Heart right ventricle (tissue), 16 donors: Measurements from ENCODE around the gene MICAL1. TPM values are rescaled to one million over a fixed set of nuclear protein-coding genes. Genes with fewer than 3 reads are reported as not detected.

Experiments used
- ATAC-seq, 8 donors: fragments of 200-7000 bp; cut with Tn5 transposase; one replicate each; pipeline ENCODE4 v1.9.1; 2020; ENCODE audit warnings: mild to moderate bottlenecking in 8 of 8, moderate library complexity in 8 of 8, moderate number of reproducible peaks in 1 of 8
- DNase-seq, 2 donors: peaks; one replicate each; pipeline ENCODE4 v3.0.0-alpha.2; 2020
- H3K27ac ChIP-seq, 10 donors: fragments of 200-600 bp; sonication (generic) in 2 of 10; one replicate each; pipeline versions ENCODE4 v1.5.0 to v1.8.0; 2020 to 2022; ENCODE audit warnings: mild to moderate bottlenecking in 3 of 10
- H3K27me3 ChIP-seq, 7 donors: fragments of 200-600 bp; one replicate each; pipeline ENCODE4 v1.8.0; 2021 to 2022; ENCODE audit warnings: mild to moderate bottlenecking in 2 of 7
- H3K36me3 ChIP-seq, 9 donors: fragments of 200-600 bp; sonication (generic) in 1 of 9; one replicate each; pipeline versions ENCODE4 v1.5.0 to v1.8.0; 2020 to 2022; ENCODE audit warnings: mild to moderate bottlenecking in 2 of 9
- H3K4me1 ChIP-seq, 9 donors: fragments of 200-600 bp; sonication (generic) in 1 of 9; one replicate each; pipeline versions ENCODE4 v1.5.0 to v1.8.0; 2020 to 2022; ENCODE audit warnings: mild to moderate bottlenecking in 4 of 9
- H3K4me3 ChIP-seq, 10 donors: fragments of 200-600 bp; sonication (generic) in 2 of 10; one replicate each; pipeline versions ENCODE4 v1.5.0 to v1.8.0; 2020 to 2022; ENCODE audit warnings: mild to moderate bottlenecking in 7 of 10, moderate library complexity in 2 of 10
- H3K9me3 ChIP-seq, 11 donors: fragments of 200-600 bp in 10 of 11; sonication (generic) in 2 of 11; one replicate each; pipeline versions ENCODE4 v1.5.0 to v1.8.0; 2013 to 2022; ENCODE audit warnings: mild to moderate bottlenecking in 2 of 11, control low read depth in 1 of 11, moderate library complexity in 1 of 11
- CTCF ChIP-seq, 9 donors: fragments of 200-600 bp; sonication (generic) in 2 of 9; IDR thresholded peaks; one replicate each; pipeline versions ENCODE4 v1.5.0 to v1.8.0; 2021 to 2022; ENCODE audit warnings: antibody characterized with exemption in 9 of 9, mild to moderate bottlenecking in 5 of 9, moderate library complexity in 1 of 9
- WGBS, 2 donors: extraction: QIAGEN DNeasy Blood & Tissue Kit; methylation state at CpG; one replicate each; pipeline ENCODE4 v1.1.7; 2013; ENCODE audit warnings: inconsistent platforms in 1 of 2; 5-methylcytosine and 5-hydroxymethylcytosine counted together
- intact Hi-C, 10 donors: fragments of 100-400 bp; cut with DNase I; formaldehyde crosslinking; loops; one replicate each; pipeline versions ENCODE4 v1.11.1 to v1.14.2; 2022
- polyA plus RNA-seq, 2 donors: library from polyadenylated mRNA; stranded (reverse); fragments of 200-250 nt; gene quantifications; one replicate each; pipeline ENCODE4 v1.2.3, GENCODE V29; 2013
- total RNA-seq, 10 donors: library from RNA; stranded (reverse); fragmentation: NEBNext Ultra II Directional in 3 of 10; extraction: Animal tissue kit (Norgen Biotek cat#: 25700) in 3 of 10; gene quantifications; one replicate each; pipeline versions ENCODE4 v1.2.1 to v1.2.4, GENCODE V29; 2021 to 2023
- donor health status: Arrhythmogenic right ventricular cardiomyopathy.
- donor health status: ischemic (EF 13 %, LVEDD 7.1; RV severe dilation, severe dysfunction).
- donor health status: healthy with polysubstance abuse.
- donor health status: DM: no; HTN: yes; CAD: no.
- donor health status: DM: no; HTN: no; CAD: no.
- donor health status: ischemic (EF 25% LVEDD 6.9; RV normal size, moderate dysfunction).
- donor health status: ischemic (EF 25% LVEDD 5.7; RV mildly dilated, moderate dysfunction).
- donor health status: healthy.
- donor health status: DM: yes; HTN: yes; CAD: no.
- donor health status: Ischemic cardiomyopathy.
- donor health status: ischemic (EF 35%, LVEDD 5.7; RV mildly dilated, moderate dysfunction).
- donor health status: nonischemic (EF 11% LVEDD 7.7; RV severe dilation, severe dysfunction).
- donor health status: DM: yes; HTN: yes; CAD: no.
- donor health status: PGD.
- donor health status: ischemic (EF 29% LVEDD 5.4; RV normal size, mild dysfunction).
- donor health status: nonischemic (EF 23%, LVEDD 6.1; RV moderate dilation, normal function).

The MICAL1 gene
- total and polyA plus RNA-seq, 12 donors, result 2.4 to 24.0 (median 5.6) TPM

- no peaks in the 10 kb centered on the region for H3K36me3 ChIP-seq
- H3K27me3 ChIP-seq, result no peaks in the 10 kb centered on the region
- H3K9me3 ChIP-seq, result no peaks in the 10 kb centered on the region
- ATAC-seq, result no peak
- no peak for TF ChIP-seq CTCF (IDR thresholded peaks at IDR 0.05)
- H3K4me3 ChIP-seq, result no peak overlapping the region
- DNase-seq, result no peak
- 67 to 72% methylated on average over 2 of the region's 2 CpGs for WGBS, 2 donors
- no peaks in the 10 kb centered on the region for H3K4me1 ChIP-seq
- H3K27ac ChIP-seq, result no peak overlapping the region
- intact Hi-C loops, result no loop called here
Observed at GRCh38 chr6:109490713-109491112, 35.1 kb upstream of the MICAL1 start.

- Histone ChIP-seq H3K4me3 (no peak overlapping the region), H3K9me3 (no peaks in the 10 kb centered on the region), H3K27ac (no peak overlapping the region), H3K36me3 (no peaks in the 10 kb centered on the region), H3K4me1 (peaks cover 0 to 7% (median 0%) of the 10 kb centered on the region in 9 donors), H3K27me3 (no peaks in the 10 kb centered on the region)
- no peak for DNase-seq
- no peak for ATAC-seq
- intact Hi-C loops, result loop anchor here in 2 of 10 donors (10.0 kb wide), 2 partner anchors 103 to 1533 kb away; partner anchors contain the start of genes CD164 (in 1 of the 2) and SEC63 (in 1 of the 2)
- no peak for TF ChIP-seq CTCF (IDR thresholded peaks at IDR 0.05)
Observed at GRCh38 chr6:109488001-109488400, 32.4 kb upstream of the MICAL1 start.

GRCh38 chr6:109486068-109486467, 30.5 kb upstream of the MICAL1 start:
- H3K4me1 ChIP-seq, result peaks cover 4 to 23% (median 16%) of the 10 kb centered on the region in 9 donors
- H3K4me3 ChIP-seq, result no peak overlapping the region
- intact Hi-C loops, result loop anchor here in 2 of 10 donors (10.0 kb wide), 2 partner anchors 101 to 1531 kb away; partner anchors contain the start of genes CD164 (in 1 of the 2) and SEC63 (in 1 of the 2)
- H3K27ac ChIP-seq, result no peak overlapping the region
- no peaks in the 10 kb centered on the region for H3K27me3 ChIP-seq
- H3K9me3 ChIP-seq, result no peaks in the 10 kb centered on the region
- TF ChIP-seq CTCF (IDR thresholded peaks at IDR 0.05), result no peak
- no peak for ATAC-seq
- 91 to 92% methylated on average over 1 of the region's 1 CpG for WGBS, 2 donors
- peaks cover 0 to 9% (median 0%) of the 10 kb centered on the region in 9 donors for H3K36me3 ChIP-seq
- no peak for DNase-seq

- ATAC-seq (no peak), DNase-seq (no peak)
- H3K27ac ChIP-seq, result no peak overlapping the region
- no peak for TF ChIP-seq CTCF (IDR thresholded peaks at IDR 0.05)
- H3K36me3 ChIP-seq, result peaks cover 0 to 16% (median 5%) of the 10 kb centered on the region in 9 donors
- intact Hi-C loops, result loop anchor here in 2 of 10 donors (10.0 kb wide), 2 partner anchors 101 to 1531 kb away; partner anchors contain the start of genes CD164 (in 1 of the 2) and SEC63 (in 1 of the 2)
- H3K4me3 ChIP-seq, result no peak overlapping the region
- WGBS, 2 donors, result 68 to 69% methylated on average over 3 of the region's 3 CpGs
- peaks cover 4 to 30% (median 23%) of the 10 kb centered on the region in 9 donors for H3K4me1 ChIP-seq
- H3K9me3 ChIP-seq, result no peaks in the 10 kb centered on the region
- H3K27me3 ChIP-seq, result no peaks in the 10 kb centered on the region
Observed at GRCh38 chr6:109485266-109485935, 29.8 kb upstream of the MICAL1 start.
